Tibial artery (tissue), 4 donors: ENCODE data around the gene OGFR.

ENCODE experiments used
- DNase-seq, 2 donors: peaks; one replicate each; pipeline ENCODE4 v3.0.0-alpha.2; 2019
- H3K27ac ChIP-seq, 2 donors: fragments of 200-600 bp; sonication (generic) in 1 of 2; 1 replicate in 1 of 2; 2 replicates in 1 of 2; pipeline ENCODE4 v1.5.1; 2018 to 2019; ENCODE audit warnings: mild to moderate bottlenecking in 1 of 2
- H3K27me3 ChIP-seq, 2 donors: fragments of 200-600 bp; sonication (generic) in 1 of 2; one replicate each; pipeline versions ENCODE4 v1.5.1 to v1.6.0; 2016 to 2019
- H3K36me3 ChIP-seq, 3 donors: fragments of 200-600 bp; sonication (generic) in 2 of 3; one replicate each; pipeline ENCODE4 v1.5.1; 2016 to 2019; ENCODE audit warnings: mild to moderate bottlenecking in 2 of 3
- H3K4me1 ChIP-seq, 4 donors: fragments of 200-600 bp; sonication (generic) in 2 of 4; 1 replicate in 3 of 4; 2 replicates in 1 of 4; pipeline ENCODE4 v1.5.1; 2016 to 2019
- H3K4me3 ChIP-seq, 2 donors: fragments of 200-600 bp; sonication (generic) in 1 of 2; 1 replicate in 1 of 2; 2 replicates in 1 of 2; pipeline ENCODE4 v1.5.1; 2018 to 2019; ENCODE audit warnings: mild to moderate bottlenecking in 2 of 2
- H3K9me3 ChIP-seq, 3 donors: fragments of 200-600 bp; sonication (generic) in 1 of 3; one replicate each; pipeline ENCODE4 v1.5.1; 2016 to 2019
- intact Hi-C: fragments of 100-400 bp; cut with DNase I; formaldehyde crosslinking; loops from one replicate; pipeline ENCODE4 v1.15.0; 2023; ENCODE audit warnings: low total_unique reads
- TF ChIP-seq, protein P1 (sequence below), 2 experiments: fragments of 200-600 bp in 1 of 2; fragments of 450-650 bp in 1 of 2; IDR thresholded peaks; one replicate each; pipeline ENCODE4 v1.5.1; 2017 to 2019; ENCODE audit warnings: antibody characterized with exemption in 2 of 2, mild to moderate bottlenecking in 1 of 2, moderate library complexity in 1 of 2

The OGFR gene

DNA sequence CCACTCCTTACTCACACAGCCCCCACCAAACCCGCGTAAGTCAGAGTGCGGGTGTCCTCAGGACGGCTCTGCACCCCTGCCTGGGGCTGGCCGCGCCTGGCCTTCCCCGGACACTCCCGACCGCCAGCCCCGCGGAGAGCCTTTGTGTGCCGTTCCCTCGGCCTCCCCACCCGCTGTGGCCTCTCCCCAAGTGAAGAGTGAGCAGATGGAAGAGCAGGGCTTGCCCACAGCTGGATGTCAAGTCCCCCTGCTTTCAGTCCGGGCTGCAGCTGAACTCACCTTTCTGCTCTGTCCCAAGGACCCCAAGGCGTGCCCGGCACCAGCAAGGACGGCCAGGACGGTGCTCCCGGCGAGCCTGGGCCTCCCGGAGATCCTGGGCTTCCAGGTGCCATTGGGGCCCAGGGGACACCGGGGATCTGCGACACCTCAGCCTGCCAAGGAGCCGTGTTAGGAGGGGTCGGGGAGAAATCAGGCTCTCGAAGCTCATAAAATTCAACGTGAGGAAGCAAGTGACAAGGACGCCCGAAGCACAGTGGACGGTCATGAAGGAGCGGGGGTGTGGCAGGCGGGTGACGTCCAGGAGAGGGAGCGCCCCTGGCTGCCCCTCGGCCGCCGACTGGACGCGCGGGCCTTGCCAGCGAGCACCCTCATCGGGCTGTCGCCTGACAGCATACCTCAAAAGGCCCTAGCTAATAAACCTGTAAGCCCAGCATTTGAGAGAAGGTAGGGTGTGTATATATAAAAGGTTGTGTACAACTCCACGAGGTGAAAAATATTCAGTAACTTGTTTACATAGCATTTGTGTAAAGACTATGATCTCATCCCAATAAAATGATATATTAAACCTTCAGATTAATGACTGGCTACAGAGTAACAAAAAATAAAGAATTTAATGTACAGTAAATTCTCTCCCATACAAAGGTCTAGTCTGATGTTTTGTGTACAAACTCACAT, 35.9 kb downstream of the OGFR start:
- Histone ChIP-seq H3K4me3 (no peak overlapping the region), H3K9me3 (no peaks in the 10 kb centered on the region), H3K27ac (no peak overlapping the region), H3K27me3 (peaks cover 0 to 35% of the 10 kb centered on the region in 2 donors), H3K36me3 (peaks cover 0 to 2% (median 2%) of the 10 kb centered on the region in 3 donors), H3K4me1 (peaks cover 0 to 3% (median 0%) of the 10 kb centered on the region in 4 donors)
- intact Hi-C loops: no loop called here
- no peak for DNase-seq
- TF ChIP-seq, protein P1, sequence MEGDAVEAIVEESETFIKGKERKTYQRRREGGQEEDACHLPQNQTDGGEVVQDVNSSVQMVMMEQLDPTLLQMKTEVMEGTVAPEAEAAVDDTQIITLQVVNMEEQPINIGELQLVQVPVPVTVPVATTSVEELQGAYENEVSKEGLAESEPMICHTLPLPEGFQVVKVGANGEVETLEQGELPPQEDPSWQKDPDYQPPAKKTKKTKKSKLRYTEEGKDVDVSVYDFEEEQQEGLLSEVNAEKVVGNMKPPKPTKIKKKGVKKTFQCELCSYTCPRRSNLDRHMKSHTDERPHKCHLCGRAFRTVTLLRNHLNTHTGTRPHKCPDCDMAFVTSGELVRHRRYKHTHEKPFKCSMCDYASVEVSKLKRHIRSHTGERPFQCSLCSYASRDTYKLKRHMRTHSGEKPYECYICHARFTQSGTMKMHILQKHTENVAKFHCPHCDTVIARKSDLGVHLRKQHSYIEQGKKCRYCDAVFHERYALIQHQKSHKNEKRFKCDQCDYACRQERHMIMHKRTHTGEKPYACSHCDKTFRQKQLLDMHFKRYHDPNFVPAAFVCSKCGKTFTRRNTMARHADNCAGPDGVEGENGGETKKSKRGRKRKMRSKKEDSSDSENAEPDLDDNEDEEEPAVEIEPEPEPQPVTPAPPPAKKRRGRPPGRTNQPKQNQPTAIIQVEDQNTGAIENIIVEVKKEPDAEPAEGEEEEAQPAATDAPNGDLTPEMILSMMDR (IDR thresholded peaks at IDR 0.05): no peak

DNA sequence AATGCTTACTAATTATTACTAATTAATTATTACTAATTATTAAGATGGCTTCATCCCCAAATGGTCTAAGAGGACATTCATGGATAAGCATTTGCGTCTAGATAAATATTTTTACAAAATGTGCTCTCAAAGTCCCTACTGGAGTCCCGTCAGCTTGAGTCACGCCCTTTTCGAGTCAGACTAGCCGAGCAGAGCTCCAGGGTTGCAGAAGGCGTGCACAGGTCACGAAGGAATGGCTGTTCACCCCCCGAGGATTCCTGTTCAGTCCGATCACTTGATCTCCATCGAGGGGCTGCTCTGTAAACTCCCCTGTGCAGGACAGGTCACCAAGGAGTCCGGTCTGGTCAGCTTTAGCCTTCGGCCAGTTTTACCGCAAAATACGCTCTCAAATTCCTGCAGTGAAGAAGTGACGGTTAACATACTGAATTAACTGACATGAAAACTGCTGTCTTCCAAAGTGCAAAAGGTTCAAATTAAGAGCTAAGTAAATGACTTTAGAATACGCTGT, 37.1 kb downstream of the OGFR start:
- Histone ChIP-seq H3K36me3 (peaks cover 0 to 5% (median 4%) of the 10 kb centered on the region in 3 donors), H3K9me3 (no peaks in the 10 kb centered on the region), H3K27ac (no peak overlapping the region), H3K4me3 (no peak overlapping the region), H3K4me1 (no peaks in the 10 kb centered on the region), H3K27me3 (peaks cover 0 to 22% of the 10 kb centered on the region in 2 donors)
- TF ChIP-seq, protein P1 (IDR thresholded peaks at IDR 0.05): no peak
- DNase-seq: no peak
- intact Hi-C loops: no loop called here

DNA sequence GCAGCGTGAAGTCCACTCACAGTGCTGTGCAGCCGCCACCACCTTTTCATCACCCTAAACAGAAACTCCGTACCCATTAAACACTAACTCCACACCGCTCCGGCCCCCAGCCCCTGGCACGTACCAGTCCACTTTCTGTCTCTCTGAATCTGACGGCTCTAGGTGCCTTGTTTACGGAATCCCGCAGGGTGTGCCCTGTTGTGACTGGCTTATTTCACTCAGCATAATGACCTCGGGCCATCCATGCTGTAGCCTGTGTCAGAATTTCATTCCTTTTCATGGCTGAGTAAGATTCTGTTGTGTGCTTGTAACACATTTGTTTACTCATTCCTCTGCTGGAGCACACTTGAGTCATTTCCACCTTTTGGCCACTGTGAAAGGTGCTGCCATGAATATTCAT, 39.0 kb downstream of the OGFR start:
- Histone ChIP-seq H3K4me3 (no peak overlapping the region), H3K4me1 (no peaks in the 10 kb centered on the region), H3K36me3 (peaks cover 0 to 5% (median 4%) of the 10 kb centered on the region in 3 donors), H3K9me3 (no peaks in the 10 kb centered on the region), H3K27me3 (peaks cover 0 to 6% of the 10 kb centered on the region in 2 donors), H3K27ac (no peak overlapping the region)
- TF ChIP-seq, protein P1 (IDR thresholded peaks at IDR 0.05): no peak
- intact Hi-C loops: no loop called here
- no peak for DNase-seq

DNA sequence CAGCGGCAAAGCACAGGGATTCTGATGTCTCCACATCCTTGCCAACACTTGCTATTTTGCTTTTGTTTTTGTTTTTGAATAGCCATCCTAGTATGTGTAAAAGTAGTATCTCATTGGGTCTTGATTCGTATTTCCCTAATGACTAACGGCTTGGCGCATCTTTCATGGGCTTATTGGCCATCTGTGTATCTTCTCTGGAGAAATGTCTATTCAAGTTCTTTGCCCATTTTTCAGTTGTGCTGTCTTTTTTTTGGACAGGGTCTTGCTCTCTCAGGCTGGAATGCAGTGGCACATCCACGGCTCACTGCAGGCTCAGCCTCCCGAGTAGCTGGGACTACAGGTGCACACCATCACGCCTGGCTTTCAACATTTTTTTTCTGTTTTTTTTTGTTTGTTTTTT, 39.5 kb downstream of the OGFR start:
- no peak overlapping the region for H3K27ac ChIP-seq
- intact Hi-C loops: no loop called here
- TF ChIP-seq, protein P1 (IDR thresholded peaks at IDR 0.05): no peak

DNA sequence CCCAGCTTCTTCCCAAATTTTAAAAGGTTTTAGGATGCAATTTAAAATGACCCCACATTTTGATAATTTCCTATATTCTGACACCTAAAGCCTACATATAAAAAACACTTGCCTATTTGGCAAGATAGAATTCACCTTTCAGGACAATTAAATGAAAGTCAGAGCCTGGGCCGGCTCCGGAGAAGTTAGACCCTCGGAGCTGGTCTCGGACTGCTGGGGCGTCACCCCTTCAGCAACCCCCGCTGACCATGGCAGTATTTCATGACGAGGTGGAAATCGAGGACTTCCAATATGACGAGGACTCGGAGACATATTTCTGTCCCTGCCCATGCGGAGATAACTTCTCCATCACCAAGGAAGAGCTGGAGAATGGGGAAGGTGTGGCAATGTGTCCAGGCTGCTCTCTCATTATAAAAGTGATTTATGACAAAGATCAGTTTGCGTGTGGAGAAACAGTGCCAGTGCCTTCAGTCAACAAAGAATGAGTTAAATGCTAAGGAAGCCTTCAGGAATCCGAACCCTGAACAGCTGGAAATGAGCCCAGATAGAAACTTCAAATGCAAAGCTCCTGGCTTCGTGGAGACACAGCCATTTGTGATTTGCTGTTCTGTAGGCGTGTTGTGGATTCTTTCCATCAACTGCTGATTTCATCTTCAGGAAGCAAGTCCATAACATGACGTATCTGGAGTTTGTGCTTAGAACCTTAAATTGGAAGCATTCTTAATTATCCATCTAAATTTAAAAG, 41.0 kb downstream of the OGFR start:
- Histone ChIP-seq H3K9me3 (no peaks in the 10 kb centered on the region), H3K27me3 (no peaks in the 10 kb centered on the region), H3K27ac (no peak overlapping the region), H3K4me1 (no peaks in the 10 kb centered on the region), H3K4me3 (no peak overlapping the region), H3K36me3 (peaks cover 0 to 5% (median 4%) of the 10 kb centered on the region in 3 donors)
- DNase-seq: no peak
- intact Hi-C loops: no loop called here
- TF ChIP-seq, protein P1 (IDR thresholded peaks at IDR 0.05): no peak

More for the DNA sequence above, 39.5 kb downstream of the OGFR start:
- Histone ChIP-seq H3K9me3 (no peaks in the 10 kb centered on the region), H3K4me3 (no peak overlapping the region), H3K27me3 (peaks cover 0 to 6% of the 10 kb centered on the region in 2 donors), H3K36me3 (peaks cover 0 to 5% (median 4%) of the 10 kb centered on the region in 3 donors), H3K4me1 (no peaks in the 10 kb centered on the region)
- no peak for DNase-seq
